ENCODE results near the gene PORCN.

The PORCN gene

DNA sequence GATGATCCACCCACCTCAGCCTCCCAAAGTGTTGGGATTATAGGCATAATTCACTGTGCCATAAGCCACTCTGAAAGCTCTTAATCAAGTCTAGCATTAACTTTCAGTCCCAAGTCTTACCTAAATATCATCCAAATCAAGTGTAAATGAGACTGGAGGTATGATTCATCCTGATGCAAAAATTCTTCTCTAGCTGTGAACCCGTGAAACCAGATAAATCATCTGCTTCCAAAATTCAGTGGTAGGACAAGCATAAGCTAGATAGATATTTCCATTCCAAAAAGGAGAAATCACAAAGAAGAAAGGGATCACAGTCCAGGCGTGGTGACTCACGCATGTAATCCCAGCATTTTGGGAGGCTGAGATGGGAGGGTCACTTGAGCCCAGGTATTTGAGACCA, 21.9 kb downstream of the PORCN start:
- H3K9me3 ChIP-seq (ENCODE audit: severe bottlenecking) = no peaks in the 10 kb centered on the region
- no peak for DNase-seq (ENCODE audit: low spot score)
- H3K27me3 ChIP-seq (ENCODE audit: insufficient read depth, poor library complexity, severe bottlenecking) = no peaks in the 10 kb centered on the region
- TF ChIP-seq, protein P1, sequence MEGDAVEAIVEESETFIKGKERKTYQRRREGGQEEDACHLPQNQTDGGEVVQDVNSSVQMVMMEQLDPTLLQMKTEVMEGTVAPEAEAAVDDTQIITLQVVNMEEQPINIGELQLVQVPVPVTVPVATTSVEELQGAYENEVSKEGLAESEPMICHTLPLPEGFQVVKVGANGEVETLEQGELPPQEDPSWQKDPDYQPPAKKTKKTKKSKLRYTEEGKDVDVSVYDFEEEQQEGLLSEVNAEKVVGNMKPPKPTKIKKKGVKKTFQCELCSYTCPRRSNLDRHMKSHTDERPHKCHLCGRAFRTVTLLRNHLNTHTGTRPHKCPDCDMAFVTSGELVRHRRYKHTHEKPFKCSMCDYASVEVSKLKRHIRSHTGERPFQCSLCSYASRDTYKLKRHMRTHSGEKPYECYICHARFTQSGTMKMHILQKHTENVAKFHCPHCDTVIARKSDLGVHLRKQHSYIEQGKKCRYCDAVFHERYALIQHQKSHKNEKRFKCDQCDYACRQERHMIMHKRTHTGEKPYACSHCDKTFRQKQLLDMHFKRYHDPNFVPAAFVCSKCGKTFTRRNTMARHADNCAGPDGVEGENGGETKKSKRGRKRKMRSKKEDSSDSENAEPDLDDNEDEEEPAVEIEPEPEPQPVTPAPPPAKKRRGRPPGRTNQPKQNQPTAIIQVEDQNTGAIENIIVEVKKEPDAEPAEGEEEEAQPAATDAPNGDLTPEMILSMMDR (IDR thresholded peaks at IDR 0.05; ENCODE audit: poor library complexity, severe bottlenecking) = no peak
- peak overlapping the region; percentile 83 for H3K27ac ChIP-seq (ENCODE audit: poor library complexity, severe bottlenecking)
- no peak for ATAC-seq (ENCODE audit: low read depth)
- peaks cover 13% of the 10 kb centered on the region for H3K4me1 ChIP-seq (ENCODE audit: insufficient read depth, poor library complexity, severe bottlenecking)
- peaks cover 26% of the 10 kb centered on the region for H3K36me3 ChIP-seq (ENCODE audit: low read depth)
- H3K4me3 ChIP-seq (ENCODE audit: severe bottlenecking) = no peak overlapping the region

DNA sequence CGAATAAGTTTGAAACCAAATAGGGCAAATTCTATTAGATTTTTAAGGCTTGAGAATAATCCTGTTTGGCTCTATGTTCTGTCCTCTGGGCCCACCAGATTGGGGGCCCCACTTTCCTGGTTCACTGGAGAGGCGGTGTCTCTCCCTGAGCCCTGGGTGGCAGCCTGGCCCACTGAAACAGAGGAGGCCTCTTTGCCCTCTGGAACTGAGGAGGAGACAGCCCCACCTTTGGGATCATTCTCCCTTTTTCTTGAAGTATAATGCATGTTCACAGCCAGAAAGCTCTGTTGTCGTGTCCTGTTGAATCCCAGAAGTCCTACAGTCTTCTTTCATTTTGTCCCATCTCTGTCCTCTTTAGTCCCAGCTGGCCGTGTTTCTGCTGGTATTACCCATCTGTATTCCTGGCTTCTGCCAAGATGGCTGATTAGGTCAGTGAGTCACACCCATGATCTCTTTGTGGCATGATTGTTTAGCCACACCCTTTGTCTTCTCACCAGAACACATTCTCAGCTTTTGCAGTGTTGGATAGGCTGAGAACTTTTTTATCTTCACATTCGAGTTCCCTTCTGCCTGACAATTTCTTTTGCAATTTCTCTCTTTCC, 22.7 kb downstream of the PORCN start:
- H3K27me3 ChIP-seq (ENCODE audit: insufficient read depth, poor library complexity, severe bottlenecking) = no peaks in the 10 kb centered on the region
- peaks cover 13% of the 10 kb centered on the region for H3K4me1 ChIP-seq (ENCODE audit: insufficient read depth, poor library complexity, severe bottlenecking)
- H3K27ac ChIP-seq (ENCODE audit: poor library complexity, severe bottlenecking) = peak overlapping the region; percentile 83
- DNase-seq (ENCODE audit: low spot score) (no peak), ATAC-seq (ENCODE audit: low read depth) (peak; percentile 82)
- H3K36me3 ChIP-seq (ENCODE audit: low read depth) = peaks cover 21% of the 10 kb centered on the region
- H3K9me3 ChIP-seq (ENCODE audit: severe bottlenecking) = no peaks in the 10 kb centered on the region
- no peak overlapping the region for H3K4me3 ChIP-seq (ENCODE audit: severe bottlenecking)
- TF ChIP-seq, protein P1 (IDR thresholded peaks at IDR 0.05; ENCODE audit: poor library complexity, severe bottlenecking) = no peak

DNA sequence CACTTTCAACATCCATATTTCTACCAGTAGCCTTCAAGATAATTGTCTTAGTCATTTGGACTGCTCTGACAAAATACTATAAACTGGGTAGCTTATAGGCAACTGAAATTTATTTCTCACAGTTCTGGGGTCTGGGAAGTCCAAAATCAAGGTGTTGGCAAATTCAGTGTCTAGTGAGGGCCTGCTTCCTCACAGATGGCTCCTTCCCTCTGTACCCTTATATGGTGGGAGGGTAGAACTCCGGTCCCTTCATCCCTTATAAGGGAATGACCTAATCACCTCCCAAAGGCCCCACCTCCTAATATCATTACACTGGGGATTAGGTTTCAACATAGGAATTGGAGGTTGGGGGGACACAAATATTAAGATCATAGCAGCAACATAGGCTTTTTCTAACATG, 23.4 kb downstream of the PORCN start:
- Histone ChIP-seq H3K27me3 (ENCODE audit: insufficient read depth, poor library complexity, severe bottlenecking) (no peaks in the 10 kb centered on the region), H3K9me3 (ENCODE audit: severe bottlenecking) (no peaks in the 10 kb centered on the region), H3K27ac (ENCODE audit: poor library complexity, severe bottlenecking) (peak overlapping the region; percentile 83), H3K4me3 (ENCODE audit: severe bottlenecking) (no peak overlapping the region), H3K4me1 (ENCODE audit: insufficient read depth, poor library complexity, severe bottlenecking) (peaks cover 13% of the 10 kb centered on the region), H3K36me3 (ENCODE audit: low read depth) (peaks cover 14% of the 10 kb centered on the region)
- ATAC-seq (ENCODE audit: low read depth) = no peak
- TF ChIP-seq, protein P1 (IDR thresholded peaks at IDR 0.05; ENCODE audit: poor library complexity, severe bottlenecking) = no peak
- DNase-seq (ENCODE audit: low spot score) = no peak

DNA sequence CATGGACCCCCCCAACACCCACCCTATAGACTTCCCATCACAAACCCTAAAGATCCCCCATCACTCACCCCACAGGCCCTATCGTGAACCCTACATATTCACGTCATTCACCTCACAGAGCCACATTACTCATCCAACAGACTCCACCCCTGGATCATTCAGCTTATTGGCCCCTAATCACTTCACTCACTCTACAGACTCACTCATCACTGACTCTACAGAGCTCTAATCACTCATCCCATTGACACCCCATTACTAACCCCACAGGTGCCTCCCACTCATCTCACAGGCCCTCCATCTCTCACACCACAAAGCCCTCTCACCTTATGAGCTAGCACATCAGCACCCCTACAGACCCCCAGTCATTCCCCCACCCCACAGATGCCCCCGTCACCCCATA, 24.4 kb downstream of the PORCN start:
- H3K4me1 ChIP-seq (ENCODE audit: insufficient read depth, poor library complexity, severe bottlenecking) = peaks cover 13% of the 10 kb centered on the region
- DNase-seq (ENCODE audit: low spot score) (no peak), ATAC-seq (ENCODE audit: low read depth) (no peak)
- H3K36me3 ChIP-seq (ENCODE audit: low read depth) = peaks cover 5% of the 10 kb centered on the region; the same call in 1 of the 2 replicates
- no peak overlapping the region for H3K4me3 ChIP-seq (ENCODE audit: severe bottlenecking)
- H3K27me3 ChIP-seq (ENCODE audit: insufficient read depth, poor library complexity, severe bottlenecking) = no peaks in the 10 kb centered on the region
- no peaks in the 10 kb centered on the region for H3K9me3 ChIP-seq (ENCODE audit: severe bottlenecking)
- TF ChIP-seq, protein P1 (IDR thresholded peaks at IDR 0.05; ENCODE audit: poor library complexity, severe bottlenecking) = no peak
- H3K27ac ChIP-seq (ENCODE audit: poor library complexity, severe bottlenecking) = no peak overlapping the region

DNA sequence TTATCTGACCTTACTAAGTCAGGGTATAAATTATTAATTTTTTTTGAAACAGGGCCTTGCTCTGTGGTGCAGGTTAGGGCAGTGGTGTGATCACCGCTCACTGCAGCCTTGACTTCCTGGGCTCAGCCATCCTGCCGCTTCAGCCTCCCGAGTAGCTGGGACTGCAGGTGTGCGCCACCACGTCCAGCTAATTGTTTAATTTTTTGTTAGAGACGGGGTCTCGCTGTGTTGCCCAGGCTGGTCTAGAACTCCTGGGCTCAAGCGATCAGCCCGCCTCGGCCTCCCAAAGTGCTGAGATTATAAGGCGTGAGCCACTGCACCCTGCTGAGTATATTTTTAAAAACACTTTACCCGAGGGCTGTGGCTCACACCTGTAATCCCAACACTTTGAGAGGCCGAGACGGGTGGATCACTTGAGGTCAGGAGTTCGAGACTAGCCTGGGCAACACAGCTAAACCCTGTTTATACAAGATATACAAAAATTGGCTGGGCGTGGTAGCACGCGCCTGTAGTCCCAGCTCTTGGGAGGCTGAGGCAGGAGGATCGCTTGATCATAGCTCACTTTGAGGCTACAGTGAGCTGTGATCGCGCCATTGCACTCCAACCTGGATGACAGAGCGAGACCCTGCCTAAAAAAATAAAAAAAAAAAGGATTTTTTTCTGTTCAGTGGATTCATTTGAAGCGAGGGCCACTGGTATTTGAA, 30.0 kb downstream of the PORCN start:
- Histone ChIP-seq H3K27me3 (ENCODE audit: insufficient read depth, poor library complexity, severe bottlenecking) (no peaks in the 10 kb centered on the region), H3K27ac (ENCODE audit: poor library complexity, severe bottlenecking) (peak overlapping the region; percentile 58), H3K9me3 (ENCODE audit: severe bottlenecking) (no peaks in the 10 kb centered on the region), H3K4me3 (ENCODE audit: severe bottlenecking) (peak overlapping the region; percentile 80), H3K4me1 (ENCODE audit: insufficient read depth, poor library complexity, severe bottlenecking) (peaks cover 2% of the 10 kb centered on the region), H3K36me3 (ENCODE audit: low read depth) (0 out of 2 replicates have a peak, but pooled peaks cover 4% of the 10 kb centered on the region)
- ATAC-seq (ENCODE audit: low read depth) (no peak), DNase-seq (ENCODE audit: low spot score) (no peak)
- TF ChIP-seq, protein P1 (IDR thresholded peaks at IDR 0.05; ENCODE audit: poor library complexity, severe bottlenecking) = no peak
